OCI-LY1 (cell line): Measurements from ENCODE around the gene C6.

Experiments used
- H2AFZ ChIP-seq: fragments of 200-600 bp; sonication (generic), shearing (Covaris generic); 2 replicates; pipeline ENCODE4 v1.6.0; 2014; ENCODE audit warnings: antibody characterized with exemption, mild to moderate bottlenecking, low read length
- H3F3A ChIP-seq: fragments of 200-600 bp; sonication (generic), shearing (Covaris generic); 2 replicates; pipeline ENCODE4 v1.6.0; 2014; ENCODE audit warnings: mild to moderate bottlenecking, antibody characterized with exemption, low read length, moderate library complexity; ENCODE audit not compliant: insufficient read depth
- H3K27ac ChIP-seq: fragments of 200-600 bp; sonication (generic); 2 replicates; pipeline ENCODE4 v1.5.1; 2014; ENCODE audit warnings: low read length, mixed run types, mild to moderate bottlenecking, low read depth; ENCODE audit not compliant: poor library complexity, severe bottlenecking
- H3K27me3 ChIP-seq: fragments of 200-600 bp; sonication (generic); 2 replicates; pipeline ENCODE4 v1.6.0; 2014; ENCODE audit warnings: antibody characterized with exemption, mild to moderate bottlenecking, low read length, moderate library complexity; ENCODE audit not compliant: insufficient read depth
- H3K36me3 ChIP-seq: fragments of 200-600 bp; sonication (generic); 2 replicates; pipeline ENCODE4 v1.6.1; 2014; ENCODE audit warnings: mild to moderate bottlenecking, antibody characterized with exemption, low read length, moderate library complexity, mixed read lengths; ENCODE audit not compliant: insufficient read depth
- H3K4me1 ChIP-seq: fragments of 200-600 bp; sonication (generic); 2 replicates; pipeline ENCODE4 v1.5.1; 2014; ENCODE audit warnings: mild to moderate bottlenecking, low read length, moderate library complexity; ENCODE audit not compliant: insufficient read depth, severe bottlenecking
- H3K4me2 ChIP-seq: fragments of 200-600 bp; sonication (generic), shearing (Covaris generic); 2 replicates; pipeline ENCODE4 v1.6.1; 2014; ENCODE audit warnings: low read length
- H3K4me3 ChIP-seq: fragments of 200-600 bp; sonication (generic); 2 replicates; pipeline ENCODE4 v1.5.1; 2014; ENCODE audit warnings: low read length, low read depth, mild to moderate bottlenecking, mixed read lengths; ENCODE audit not compliant: poor library complexity, severe bottlenecking
- H3K79me2 ChIP-seq: fragments of 200-600 bp; shearing (Covaris generic); 2 replicates; pipeline ENCODE4 v1.6.1; 2016; ENCODE audit warnings: mixed run types, low read length, mixed read lengths; ENCODE audit not compliant: insufficient read depth
- H3K9ac ChIP-seq: fragments of 200-600 bp; sonication (generic), shearing (Covaris generic); 2 replicates; pipeline ENCODE4 v1.6.1; 2014; ENCODE audit warnings: mild to moderate bottlenecking, low read length, mixed read lengths
- H3K9me2 ChIP-seq: fragments of 200-600 bp; sonication (generic), shearing (Covaris generic); 2 replicates; pipeline ENCODE4 v1.6.1; 2014; ENCODE audit warnings: low read depth, mild to moderate bottlenecking, low read length, mixed read lengths
- H3K9me3 ChIP-seq: fragments of 200-600 bp; shearing (Covaris generic); 2 replicates; pipeline ENCODE4 v1.6.1; 2014; ENCODE audit warnings: low read length, mixed read lengths
- H4K20me1 ChIP-seq: fragments of 200-600 bp; sonication (generic), shearing (Covaris generic); 2 replicates; pipeline ENCODE4 v1.6.0; 2016; ENCODE audit warnings: mild to moderate bottlenecking, low read length; ENCODE audit not compliant: insufficient read depth
- CTCF ChIP-seq: fragments of 200-600 bp; sonication (generic), shearing (Covaris generic); IDR thresholded peaks from 2 replicates; pipeline ENCODE4 v1.5.1; 2017; ENCODE audit warnings: mild to moderate bottlenecking, antibody characterized with exemption, low read length, moderate library complexity, mixed read lengths
- EZH2 ChIP-seq: fragments of 200-600 bp; sonication (generic), shearing (Covaris generic); IDR thresholded peaks from 2 replicates; pipeline ENCODE4 v1.8.0; 2017; ENCODE audit warnings: borderline replicate concordance, mixed run types, mild to moderate bottlenecking, antibody characterized with exemption, low read length, moderate library complexity, mixed read lengths

The C6 gene

DNA sequence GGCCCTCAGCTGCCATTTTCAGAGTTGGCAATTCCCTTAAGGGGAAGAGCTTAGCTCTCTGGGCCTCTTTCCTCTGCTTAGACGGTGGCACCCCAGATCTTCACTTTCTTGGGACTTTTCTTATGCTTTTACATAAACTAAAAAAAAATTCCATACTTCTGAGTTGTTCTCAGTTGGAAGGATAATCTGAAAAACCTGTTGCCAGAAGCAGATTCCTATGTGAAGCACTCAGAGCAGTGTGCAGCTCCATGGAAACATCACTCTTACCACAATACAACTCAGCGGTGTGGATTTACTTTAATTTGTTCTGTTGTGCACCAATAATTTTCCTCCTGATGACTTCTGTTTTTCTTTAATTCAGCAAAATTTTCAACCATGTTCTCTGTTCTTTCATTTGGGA lies 98.1 kb downstream of the C6 start:
- Histone ChIP-seq H3K9ac (no peak overlapping the region), H3K36me3 (no peaks in the 10 kb centered on the region), H3K4me3 (no peak overlapping the region), H4K20me1 (no peaks in the 10 kb centered on the region), H3K4me1 (no peaks in the 10 kb centered on the region), H3K9me3 (no peaks in the 10 kb centered on the region), H3K9me2 (no peaks in the 10 kb centered on the region), H3K79me2 (no peaks in the 10 kb centered on the region), H2AFZ (no peak overlapping the region), H3F3A (no peaks in the 10 kb centered on the region), H3K27me3 (no peaks in the 10 kb centered on the region), H3K4me2 (no peak overlapping the region), H3K27ac (no peak overlapping the region)
- TF ChIP-seq CTCF: no peak
- TF ChIP-seq EZH2: no peak

DNA sequence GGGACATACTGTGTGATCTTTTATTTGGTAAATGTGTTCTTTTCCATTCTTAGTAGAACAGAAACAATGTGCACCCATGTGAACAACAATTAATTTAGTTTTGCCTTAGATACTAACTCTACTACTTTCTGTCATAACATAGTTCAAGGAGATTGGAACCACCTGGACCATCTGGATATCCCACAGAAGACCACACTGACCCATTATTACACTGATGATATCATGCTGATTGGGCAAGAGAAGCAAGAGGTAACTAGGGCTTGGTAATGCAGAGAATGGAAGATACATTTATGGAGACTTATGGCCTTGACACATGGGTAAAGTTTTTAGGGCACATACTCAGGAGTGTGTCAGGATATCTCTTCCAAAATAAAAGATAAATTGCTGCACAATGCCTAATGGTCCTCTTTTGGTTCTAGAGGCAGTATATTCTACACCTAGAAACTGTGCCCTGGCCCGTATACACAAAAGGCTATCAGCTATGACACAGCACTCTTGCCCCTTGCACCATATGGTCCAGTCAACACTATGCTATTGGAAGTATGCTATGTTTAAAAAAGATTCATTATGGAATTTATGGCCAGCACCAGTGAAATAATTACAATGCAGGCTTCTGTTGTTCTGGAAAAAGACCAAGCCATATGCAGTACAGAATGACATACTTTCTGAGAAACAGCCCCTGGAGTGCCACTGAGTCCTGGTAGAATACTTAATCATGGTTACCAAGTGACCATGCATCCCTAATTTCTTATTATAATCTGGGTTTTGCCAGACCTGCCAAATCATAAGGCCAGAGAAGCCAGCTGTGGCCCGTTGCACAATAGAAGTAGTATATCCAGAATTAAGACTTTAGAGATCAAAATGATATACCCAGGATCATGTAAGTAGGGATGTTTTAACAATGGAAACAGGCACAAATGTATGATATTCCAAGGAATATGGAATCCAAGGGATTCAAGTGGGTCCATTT lies 100.6 kb downstream of the C6 start:
- Histone ChIP-seq H3K9ac (no peak overlapping the region), H3K4me3 (no peak overlapping the region), H3F3A (no peaks in the 10 kb centered on the region), H3K4me2 (no peak overlapping the region), H2AFZ (no peak overlapping the region), H3K4me1 (no peaks in the 10 kb centered on the region), H3K27ac (no peak overlapping the region), H3K79me2 (no peaks in the 10 kb centered on the region), H3K9me2 (no peaks in the 10 kb centered on the region), H4K20me1 (no peaks in the 10 kb centered on the region), H3K27me3 (no peaks in the 10 kb centered on the region), H3K36me3 (no peaks in the 10 kb centered on the region), H3K9me3 (no peaks in the 10 kb centered on the region)
- TF ChIP-seq EZH2: no peak

- H3F3A ChIP-seq: no peaks in the 10 kb centered on the region
- no peak overlapping the region for H2AFZ ChIP-seq
- H3K9ac ChIP-seq: no peak overlapping the region
- no peak overlapping the region for H3K4me2 ChIP-seq
- H4K20me1 ChIP-seq: no peaks in the 10 kb centered on the region
- H3K27me3 ChIP-seq: no peaks in the 10 kb centered on the region
- TF ChIP-seq EZH2 (no peak), CTCF (no peak)
- no peak overlapping the region for H3K27ac ChIP-seq
- H3K36me3 ChIP-seq: no peaks in the 10 kb centered on the region
- no peaks in the 10 kb centered on the region for H3K4me1 ChIP-seq
- no peaks in the 10 kb centered on the region for H3K79me2 ChIP-seq
- no peaks in the 10 kb centered on the region for H3K9me2 ChIP-seq
- H3K9me3 ChIP-seq: no peaks in the 10 kb centered on the region
- no peak overlapping the region for H3K4me3 ChIP-seq
Measured at GRCh38 chr5:41109186-41109585, 104.1 kb downstream of the C6 start.

- Histone ChIP-seq H3K79me2 (no peaks in the 10 kb centered on the region), H4K20me1 (no peaks in the 10 kb centered on the region), H3K4me2 (no peak overlapping the region), H3K9me3 (no peaks in the 10 kb centered on the region), H3K9me2 (no peaks in the 10 kb centered on the region), H3K9ac (no peak overlapping the region), H2AFZ (no peak overlapping the region), H3K27me3 (no peaks in the 10 kb centered on the region), H3K36me3 (no peaks in the 10 kb centered on the region), H3F3A (no peaks in the 10 kb centered on the region), H3K4me1 (no peaks in the 10 kb centered on the region), H3K27ac (no peak overlapping the region), H3K4me3 (no peak overlapping the region)
- TF ChIP-seq CTCF (no peak), EZH2 (no peak)
Measured at GRCh38 chr5:41102341-41102740, 111.0 kb downstream of the C6 start.
